ELF-1 (cell line): ENCODE measurements around the gene GTPBP3.
"Not testable (repeated sequence)": the region's sequence is repeated elsewhere in the genome, so short reads cannot be mapped to it uniquely, and the experiment has no call there.

ENCODE experiments used
- DNase-seq: peaks from one replicate; pipeline ENCODE4 v3.0.0-alpha.2; 2016; ENCODE audit warnings: low read depth, low spot score

GTPBP3 gene

GRCh38 chr19:17336872-17337674 lies at the start of gene GTPBP3:
Gene GTPBP3, plus strand, starts transcription at chr19:17337553. Its CDS starts 59 bp downstream, at chr19:17337612.
- DNase-seq: peak; percentile 99

GRCh38 chr19:17289489-17289888 lies 47.9 kb upstream of the GTPBP3 start:
- DNase-seq: peak; percentile 85

GRCh38 chr19:17292301-17293074 lies 44.9 kb upstream of the GTPBP3 start:
- peak; percentile 97 for DNase-seq

- DNase-seq: no peak
Observed at GRCh38 chr19:17293605-17294004, 43.7 kb upstream of the GTPBP3 start.

- DNase-seq: peak; percentile 94
Observed at GRCh38 chr19:17294051-17294891, 43.1 kb upstream of the GTPBP3 start.

- not testable (repeated sequence) for DNase-seq
Observed at GRCh38 chr19:17295551-17295950, 41.8 kb upstream of the GTPBP3 start.

- peak; percentile 10 for DNase-seq
Observed at GRCh38 chr19:17296273-17296672, 41.1 kb upstream of the GTPBP3 start.

- peak; percentile 49 for DNase-seq
Observed at GRCh38 chr19:17296976-17297375, 40.4 kb upstream of the GTPBP3 start.

- DNase-seq: no peak
Observed at GRCh38 chr19:17300992-17301619, 36.2 kb upstream of the GTPBP3 start.

- peak; percentile 57 for DNase-seq
Observed at GRCh38 chr19:17302391-17303166, 34.8 kb upstream of the GTPBP3 start.

- peak; percentile 98 for DNase-seq
Observed at GRCh38 chr19:17303167-17303939, 34.0 kb upstream of the GTPBP3 start, which contains the start of gene ABHD8. Gene ABHD8, minus strand, starts transcription at chr19:17303425. Its CDS starts 1,809 bp downstream, at chr19:17301616.

- DNase-seq: no peak
Observed at GRCh38 chr19:17303940-17304267, 33.4 kb upstream of the GTPBP3 start.

GRCh38 chr19:17304386-17305215 lies 32.8 kb upstream of the GTPBP3 start:
- DNase-seq: no peak

GRCh38 chr19:17305216-17305516 lies 32.2 kb upstream of the GTPBP3 start:
- DNase-seq: no peak

GRCh38 chr19:17305517-17306284 lies 31.7 kb upstream of the GTPBP3 start, which contains the start of gene MRPL34:
Gene MRPL34, plus strand, starts transcription at chr19:17305872. Its CDS starts 21 bp downstream, at chr19:17305893.
- peak; percentile 100 for DNase-seq

GRCh38 chr19:17306285-17306714 lies 31.1 kb upstream of the GTPBP3 start:
- no peak for DNase-seq

GRCh38 chr19:17307876-17308377 lies 29.4 kb upstream of the GTPBP3 start:
- no peak for DNase-seq
